Kidney (tissue), 14 donors: Measurements from ENCODE around the gene ALDH7A1. TPM values are rescaled to one million over a fixed set of nuclear protein-coding genes. Genes with fewer than 3 reads are reported as not detected.

Experiments used
- DNase-seq, 5 donors: peaks; one replicate each; pipeline ENCODE4 v3.0.0-alpha.2; 2013 to 2020
- FAIRE-seq: peaks from 2 replicates; lab custom pipeline; 2012; peaks lifted over from hg19 to GRCh38; lab: Jason Lieb, UNC
- H3K27ac ChIP-seq, 2 donors: one replicate each; pipeline ENCODE4 v1.7.0; 2013; ENCODE audit warnings: low read depth in 2 of 2, low read length in 2 of 2, inconsistent platforms in 1 of 2
- H3K27me3 ChIP-seq: one replicate; pipeline ENCODE4 v1.7.1; 2013; ENCODE audit warnings: low read length, inconsistent platforms; ENCODE audit not compliant: control insufficient read depth, insufficient read depth
- H3K36me3 ChIP-seq, 3 donors: one replicate each; pipeline versions ENCODE4 v1.7.0 to v1.7.1; 2013; ENCODE audit warnings: low read length in 3 of 3, control low read depth in 1 of 3, inconsistent platforms in 1 of 3; ENCODE audit not compliant: insufficient read depth in 3 of 3, control insufficient read depth in 2 of 3
- H3K4me1 ChIP-seq, 3 donors: one replicate each; pipeline versions ENCODE4 v1.7.0 to v1.7.1; 2013; ENCODE audit warnings: low read length in 3 of 3, inconsistent platforms in 1 of 3, low read depth in 1 of 3; ENCODE audit not compliant: control insufficient read depth in 2 of 3, insufficient read depth in 2 of 3
- H3K4me3 ChIP-seq, 3 donors: one replicate each; pipeline versions ENCODE4 v1.7.0 to v1.8.1; 2013; ENCODE audit warnings: low read length in 3 of 3, control low read depth in 1 of 3, inconsistent platforms in 1 of 3
- H3K9ac ChIP-seq, 3 donors: one replicate each; pipeline versions ENCODE4 v1.7.0 to v1.7.1; 2013; ENCODE audit warnings: low read length in 3 of 3, control low read depth in 1 of 3, inconsistent platforms in 1 of 3
- H3K9me3 ChIP-seq, 3 donors: one replicate each; pipeline versions ENCODE4 v1.7.0 to v1.7.1; 2013; ENCODE audit warnings: low read length in 3 of 3, control low read depth in 1 of 3, inconsistent platforms in 1 of 3; ENCODE audit not compliant: control insufficient read depth in 2 of 3, insufficient read depth in 1 of 3
- intact Hi-C: fragments of 100-400 bp; cut with DNase I; formaldehyde crosslinking; loops from one replicate; pipeline ENCODE4 v1.11.1; 2022
- polyA plus RNA-seq: library from polyadenylated mRNA; stranded (reverse); fragments of 350-450 nt; fragmentation: Illumina TruSeq; extraction: RNeasy Lipid Tissue Mini Kit (QIAGEN cat#74804); gene quantifications from one replicate; pipeline ENCODE4 v1.2.3, GENCODE V29; 2014; ENCODE audit warnings: low read depth, low replicate concordance; ENCODE audit not compliant: insufficient read depth
- total RNA-seq: library from RNA; stranded (reverse); fragmentation: NEBNext Ultra II Directional; extraction: Animal tissue kit (Norgen Biotek cat#: 25700); gene quantifications from one replicate; pipeline ENCODE4 v1.2.1, GENCODE V29; 2021
- TF ChIP-seq, protein P1 (sequence below): IDR thresholded peaks from 3 replicates; pipeline ENCODE4 v1.5.1; 2012; ENCODE audit warnings: mild to moderate bottlenecking, moderate library complexity, borderline replicate concordance; ENCODE audit not compliant: insufficient read depth; ENCODE audit errors: extremely low read depth
- donor health status: control.
- donor health status: control.
- donor health status: control.
- donor health status: control.
- donor health status: control.
- donor health status: DM: yes; HTN: yes; CAD: no.
- donor health status: Normal renal cell carcinoma (clear cell type).

ALDH7A1 gene
- total and polyA plus RNA-seq, 2 donors from 2014 or later = 51.8 to 184 TPM

DNA sequence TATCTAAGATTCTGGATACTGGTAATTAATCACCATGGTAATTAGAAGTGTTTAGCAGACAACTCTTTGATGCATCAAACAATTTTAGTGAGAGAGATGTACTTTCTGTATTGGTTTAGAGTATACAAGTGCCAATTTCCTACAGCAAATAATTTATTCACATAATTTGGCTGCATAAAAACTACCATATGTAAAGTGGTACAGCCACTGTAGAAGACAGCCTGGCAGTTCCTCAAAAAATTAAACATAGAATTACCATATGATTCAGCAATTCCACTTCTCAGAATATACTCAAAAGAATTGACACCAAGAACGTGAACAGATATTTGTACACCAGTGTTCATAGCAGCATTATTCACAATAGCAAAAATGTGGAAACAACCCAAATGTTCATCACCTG lies 41.9 kb upstream of the ALDH7A1 start:
- FAIRE-seq (no peak), DNase-seq (no peak)
- H3K4me3 ChIP-seq = no peak overlapping the region
- no peak overlapping the region for H3K9ac ChIP-seq
- no peaks in the 10 kb centered on the region for H3K36me3 ChIP-seq
- TF ChIP-seq, protein P1, sequence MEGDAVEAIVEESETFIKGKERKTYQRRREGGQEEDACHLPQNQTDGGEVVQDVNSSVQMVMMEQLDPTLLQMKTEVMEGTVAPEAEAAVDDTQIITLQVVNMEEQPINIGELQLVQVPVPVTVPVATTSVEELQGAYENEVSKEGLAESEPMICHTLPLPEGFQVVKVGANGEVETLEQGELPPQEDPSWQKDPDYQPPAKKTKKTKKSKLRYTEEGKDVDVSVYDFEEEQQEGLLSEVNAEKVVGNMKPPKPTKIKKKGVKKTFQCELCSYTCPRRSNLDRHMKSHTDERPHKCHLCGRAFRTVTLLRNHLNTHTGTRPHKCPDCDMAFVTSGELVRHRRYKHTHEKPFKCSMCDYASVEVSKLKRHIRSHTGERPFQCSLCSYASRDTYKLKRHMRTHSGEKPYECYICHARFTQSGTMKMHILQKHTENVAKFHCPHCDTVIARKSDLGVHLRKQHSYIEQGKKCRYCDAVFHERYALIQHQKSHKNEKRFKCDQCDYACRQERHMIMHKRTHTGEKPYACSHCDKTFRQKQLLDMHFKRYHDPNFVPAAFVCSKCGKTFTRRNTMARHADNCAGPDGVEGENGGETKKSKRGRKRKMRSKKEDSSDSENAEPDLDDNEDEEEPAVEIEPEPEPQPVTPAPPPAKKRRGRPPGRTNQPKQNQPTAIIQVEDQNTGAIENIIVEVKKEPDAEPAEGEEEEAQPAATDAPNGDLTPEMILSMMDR = no peak
- no peaks in the 10 kb centered on the region for H3K9me3 ChIP-seq
- no peaks in the 10 kb centered on the region for H3K4me1 ChIP-seq
- H3K27ac ChIP-seq = no peak overlapping the region
- no peaks in the 10 kb centered on the region for H3K27me3 ChIP-seq
- intact Hi-C loops = no loop called here

DNA sequence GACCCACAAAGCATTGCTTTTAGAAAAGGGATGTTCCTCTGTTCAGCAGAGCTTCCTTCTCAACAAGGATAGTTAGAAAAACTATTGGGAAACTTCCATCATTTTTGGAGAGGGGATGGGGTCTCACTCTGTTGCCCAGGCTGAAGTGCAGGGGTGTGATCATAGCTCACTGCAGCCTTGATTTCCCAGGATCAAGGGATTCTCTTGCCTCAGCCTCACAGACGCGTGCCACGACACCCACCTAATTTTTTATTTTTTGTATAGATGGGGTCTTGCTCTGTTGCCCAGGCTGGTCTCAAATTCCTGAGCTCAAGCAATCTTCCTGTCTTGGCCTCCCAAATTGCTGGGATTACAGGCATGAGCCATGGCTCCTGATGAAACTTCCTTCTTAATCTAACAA lies 40.6 kb upstream of the ALDH7A1 start:
- Histone ChIP-seq H3K9me3 (no peaks in the 10 kb centered on the region), H3K36me3 (no peaks in the 10 kb centered on the region), H3K27me3 (no peaks in the 10 kb centered on the region), H3K4me1 (no peaks in the 10 kb centered on the region), H3K9ac (no peak overlapping the region), H3K4me3 (no peak overlapping the region), H3K27ac (no peak overlapping the region)
- intact Hi-C loops = no loop called here
- FAIRE-seq = no peak
- DNase-seq = no peak
- TF ChIP-seq, protein P1 = no peak

GRCh38 chr5:126633552-126633951 lies 38.5 kb upstream of the ALDH7A1 start:
- TF ChIP-seq, protein P1 = no peak
- FAIRE-seq = no peak
- Histone ChIP-seq H3K9me3 (no peaks in the 10 kb centered on the region), H3K4me1 (no peaks in the 10 kb centered on the region), H3K9ac (no peak overlapping the region), H3K27ac (no peak overlapping the region), H3K27me3 (no peaks in the 10 kb centered on the region), H3K4me3 (no peak overlapping the region), H3K36me3 (no peaks in the 10 kb centered on the region)
- no peak for DNase-seq
- intact Hi-C loops = no loop called here

GRCh38 chr5:126631920-126632319 lies 36.9 kb upstream of the ALDH7A1 start:
- Histone ChIP-seq H3K4me1 (no peaks in the 10 kb centered on the region), H3K9me3 (no peaks in the 10 kb centered on the region), H3K4me3 (no peak overlapping the region), H3K27me3 (no peaks in the 10 kb centered on the region), H3K36me3 (no peaks in the 10 kb centered on the region), H3K9ac (no peak overlapping the region), H3K27ac (no peak overlapping the region)
- intact Hi-C loops = no loop called here
- no peak for DNase-seq
- no peak for FAIRE-seq
- TF ChIP-seq, protein P1 = no peak
